Activated naive CD4-positive, alpha-beta T cell treated with Interleukin-2 at 50 U/mL for 16 hours (primary cell): ENCODE data around the gene KIAA1191.
"Not testable (repeated sequence)": the region's sequence is repeated elsewhere in the genome, so short reads cannot be mapped to it uniquely, and the experiment has no call there.

ENCODE experiments used
- DNase-seq: peaks from one replicate; pipeline ENCODE4 v3.0.0-alpha.2; 2020

The KIAA1191 gene

GRCh38 chr5:176361437-176362232 lies at the start of gene KIAA1191:
TSS of gene KIAA1191 (minus strand) at chr5:176361764. CDS start at chr5:176359508, 2,256 bp downstream.
- DNase-seq = peak; percentile 95

DNA sequence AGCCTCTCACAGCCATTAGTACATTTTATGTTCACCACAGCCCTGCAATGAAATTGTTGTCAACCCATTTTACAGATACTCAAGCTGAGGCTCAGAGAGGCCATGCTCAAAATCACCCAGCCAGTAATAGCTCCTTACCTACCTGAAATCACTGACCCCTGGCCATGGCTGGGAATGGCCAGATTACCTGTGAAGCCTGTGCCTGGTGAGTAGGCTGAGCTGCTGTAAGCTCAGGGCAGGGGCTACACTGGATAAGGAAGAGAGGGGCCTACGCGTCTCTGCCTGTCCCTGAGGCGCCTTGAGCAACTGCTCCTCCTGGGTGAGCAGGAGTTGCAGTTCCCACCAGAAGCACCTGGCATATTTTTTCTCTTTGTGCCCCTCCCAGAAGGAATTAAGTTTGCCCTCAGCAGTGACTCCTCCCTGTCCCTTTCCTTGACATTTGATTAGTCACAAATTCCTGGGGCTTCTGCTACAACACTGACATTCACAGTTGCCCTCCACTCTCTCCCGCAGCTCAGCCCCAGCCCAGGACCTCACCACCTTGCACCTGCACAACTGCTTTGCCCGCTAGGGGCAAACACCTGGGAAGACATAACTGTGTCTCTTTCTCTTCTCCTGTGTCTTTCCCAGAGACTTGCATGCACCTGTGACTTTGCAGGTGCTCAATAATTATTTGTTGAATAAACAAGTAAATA lies 49.1 kb upstream of the KIAA1191 start:
- no peak for DNase-seq

GRCh38 chr5:176409765-176410164 lies 48.2 kb upstream of the KIAA1191 start:
- no peak for DNase-seq

DNA sequence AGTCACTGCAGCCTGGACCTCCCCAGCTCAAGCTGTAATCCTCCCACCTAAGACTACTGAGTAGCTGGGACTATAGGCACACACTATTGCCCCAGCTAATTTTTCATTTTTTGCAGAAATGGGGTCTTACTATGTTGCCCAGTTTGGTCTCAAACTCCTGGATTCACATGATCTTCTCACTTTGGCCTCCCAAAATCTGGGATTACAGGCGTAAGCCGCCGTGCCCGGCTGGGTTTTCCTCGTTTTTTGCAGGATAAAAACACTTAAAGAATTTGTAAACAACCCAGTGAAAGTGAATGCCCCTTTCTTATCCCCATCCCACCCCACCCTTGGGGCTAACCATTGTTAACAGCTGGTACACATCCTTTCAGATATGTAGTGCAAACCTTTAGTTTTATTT lies 47.0 kb upstream of the KIAA1191 start:
- no peak for DNase-seq

GRCh38 chr5:176408252-176408573 lies 46.6 kb upstream of the KIAA1191 start:
- not testable (repeated sequence) for DNase-seq

DNA sequence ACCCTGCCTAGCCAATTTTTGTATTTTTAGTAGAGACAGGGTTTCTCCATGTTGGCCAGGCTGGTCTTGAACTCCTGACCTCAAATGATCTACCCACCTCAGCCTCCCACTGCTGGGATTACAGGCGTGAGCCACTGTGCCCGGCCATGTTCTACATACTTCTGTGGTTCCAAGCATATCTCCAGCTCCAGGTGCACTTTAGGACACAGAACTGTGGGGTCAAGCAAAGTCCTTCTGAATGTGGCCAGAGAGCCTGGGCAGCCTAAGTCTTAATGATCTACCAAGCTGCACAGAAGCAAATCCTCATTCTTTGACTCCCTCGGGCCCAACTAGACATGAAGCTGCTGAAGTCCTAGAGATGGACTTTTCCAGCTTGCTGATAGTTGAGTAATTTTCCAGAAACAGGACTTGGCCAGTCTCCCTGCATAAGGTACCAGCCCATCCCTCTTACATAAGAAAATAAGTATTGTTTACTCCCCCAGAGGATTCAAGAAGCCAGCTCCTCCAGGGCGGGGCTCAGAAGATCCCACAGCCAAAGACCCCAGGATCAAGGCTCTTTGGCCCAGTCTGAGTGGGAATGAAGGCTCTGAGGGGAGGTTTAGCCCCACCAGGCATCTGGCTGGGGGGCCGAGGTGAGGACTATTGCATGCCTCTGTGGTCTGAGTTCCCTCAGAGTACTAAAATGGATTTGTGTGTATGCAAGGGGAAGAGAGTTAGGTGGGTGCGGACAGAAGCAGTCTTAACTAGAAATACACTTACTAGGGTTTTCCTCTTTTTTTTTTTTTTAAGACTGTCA lies 46.1 kb upstream of the KIAA1191 start:
- DNase-seq = no peak

- no peak for DNase-seq
Measured at GRCh38 chr5:176406436-176407052, 45.0 kb upstream of the KIAA1191 start.

- no peak for DNase-seq
Measured at GRCh38 chr5:176405656-176406435, 44.3 kb upstream of the KIAA1191 start.

- DNase-seq = no peak
Measured at GRCh38 chr5:176401281-176402205, 40.0 kb upstream of the KIAA1191 start.

GRCh38 chr5:176400382-176401156 lies 39.0 kb upstream of the KIAA1191 start:
- DNase-seq = no peak

GRCh38 chr5:176397736-176398420 lies 36.3 kb upstream of the KIAA1191 start:
- DNase-seq = no peak

DNA sequence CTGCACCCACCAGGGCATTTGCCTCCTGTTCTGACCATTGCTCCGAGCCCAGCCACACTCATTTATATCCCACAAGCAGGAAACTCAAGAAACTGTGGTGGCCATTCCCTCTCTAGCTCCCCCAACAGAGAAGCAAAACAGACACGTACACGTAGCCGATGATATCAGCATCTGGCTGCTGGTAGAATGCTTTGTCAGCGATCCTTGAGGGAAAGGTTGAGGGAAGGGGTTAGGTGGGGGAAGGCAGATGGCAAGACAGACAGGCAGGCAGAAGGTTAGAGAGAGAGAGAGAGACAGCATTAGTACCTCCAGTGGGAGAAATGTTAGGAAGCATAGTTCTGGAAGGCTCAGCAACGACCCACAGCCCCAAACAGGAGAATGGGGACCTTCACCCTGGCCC lies 34.8 kb upstream of the KIAA1191 start:
- no peak for DNase-seq

GRCh38 chr5:176394881-176395675 lies 33.5 kb upstream of the KIAA1191 start:
- no peak for DNase-seq

- DNase-seq = no peak
Measured at GRCh38 chr5:176394096-176394495, 32.5 kb upstream of the KIAA1191 start.

DNA sequence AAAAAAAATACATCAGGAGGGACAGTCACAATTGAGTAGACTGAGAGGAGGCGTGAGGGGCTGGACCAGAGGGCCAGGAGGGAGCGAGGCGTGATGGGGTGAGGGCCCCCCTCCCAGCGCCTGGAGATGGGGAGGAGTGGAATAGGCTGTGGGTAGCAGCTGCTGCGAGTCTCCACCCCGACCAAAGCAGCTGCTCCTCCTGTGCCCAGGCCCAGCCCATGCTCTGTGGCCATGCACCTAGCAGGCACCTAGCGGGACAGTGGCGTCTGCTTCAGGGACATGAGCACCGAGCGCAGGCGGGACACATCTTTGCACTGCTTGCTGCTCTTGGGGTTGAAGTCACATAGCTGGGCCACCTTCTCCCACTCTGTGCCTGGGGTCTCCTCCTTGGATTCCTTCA lies 31.0 kb upstream of the KIAA1191 start:
- DNase-seq = no peak

DNA sequence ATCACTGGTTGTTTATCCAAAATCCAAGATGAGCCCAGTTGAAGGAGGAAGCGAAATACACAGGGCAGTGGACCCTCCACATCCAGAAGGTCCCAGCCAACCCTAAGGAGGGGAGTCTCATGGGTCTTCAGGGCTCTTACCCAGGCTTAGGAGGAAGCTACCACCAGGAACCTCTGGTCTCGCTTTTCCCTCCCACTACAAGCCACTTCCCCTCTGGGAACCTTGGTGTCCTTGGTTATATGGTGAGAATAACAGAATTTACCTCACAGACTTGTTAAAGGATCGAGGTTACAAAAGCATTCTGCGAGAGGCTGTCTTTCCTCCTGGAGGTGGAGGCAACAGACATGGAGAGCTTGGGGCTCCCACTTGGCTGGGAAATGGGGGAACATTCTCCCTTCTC lies 30.4 kb upstream of the KIAA1191 start:
- no peak for DNase-seq

DNA sequence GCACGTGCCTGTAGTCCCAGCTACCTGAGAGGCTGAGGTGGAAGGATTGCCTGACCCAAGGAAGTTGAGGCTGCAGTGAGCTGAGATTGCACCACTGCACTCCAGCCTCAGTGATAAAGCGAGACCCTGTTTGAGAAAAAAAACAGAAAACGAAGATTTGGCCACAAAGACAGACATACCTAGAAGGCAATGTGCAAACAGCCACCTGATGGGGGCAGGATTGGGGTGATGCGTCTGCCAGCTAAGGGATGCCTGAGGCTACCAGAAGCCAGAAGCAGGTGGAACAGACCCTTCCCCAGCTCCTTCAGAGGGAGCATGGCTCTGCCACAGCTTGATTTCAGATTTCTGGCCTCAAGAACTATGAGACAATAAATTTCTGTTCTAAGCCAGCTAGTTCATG lies 29.9 kb upstream of the KIAA1191 start:
- no peak for DNase-seq

DNA sequence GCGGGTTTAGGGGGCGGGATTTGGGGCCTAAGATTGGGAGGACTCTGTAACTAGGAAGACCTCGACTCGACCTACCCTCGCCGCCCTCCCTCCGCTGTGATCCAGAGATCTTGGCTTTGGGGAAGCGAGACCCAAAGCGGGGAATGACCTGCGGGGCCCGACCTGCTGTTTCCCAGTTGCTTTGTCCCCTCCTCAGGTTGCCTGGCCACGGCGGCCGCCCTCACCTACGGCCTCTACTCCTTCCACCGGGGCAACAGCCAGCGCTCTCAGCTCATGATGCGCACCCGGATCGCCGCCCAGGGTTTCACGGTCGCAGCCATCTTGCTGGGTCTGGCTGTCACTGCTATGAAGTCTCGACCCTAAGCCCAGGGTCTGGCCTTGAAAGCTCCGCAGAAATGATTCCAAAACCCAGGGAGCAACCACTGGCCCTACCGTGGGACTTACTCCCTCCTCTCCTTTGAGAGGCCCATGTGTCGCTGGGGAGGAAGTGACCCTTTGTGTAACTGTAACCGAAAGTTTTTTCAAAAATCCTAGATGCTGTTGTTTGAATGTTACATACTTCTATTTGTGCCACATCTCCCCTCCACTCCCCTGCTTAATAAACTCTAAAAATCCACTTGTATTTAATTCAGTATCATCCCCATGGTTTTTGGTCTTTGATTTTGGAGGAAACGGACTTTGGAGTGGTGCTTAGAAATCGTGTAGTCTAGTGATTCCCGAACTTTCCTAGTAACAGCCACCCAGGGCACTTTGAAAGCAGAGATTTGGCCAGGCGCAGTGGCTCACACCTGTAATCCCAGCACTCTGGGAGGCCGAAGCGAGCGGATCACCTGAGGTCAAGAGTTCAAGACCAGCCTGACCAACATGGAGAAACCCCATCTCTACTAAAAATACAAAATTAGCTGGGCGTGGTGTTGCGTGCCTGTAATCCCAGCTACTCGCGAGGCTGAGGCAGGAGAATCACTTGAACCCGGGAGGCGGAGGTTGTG lies 27.9 kb upstream of the KIAA1191 start:
- DNase-seq = no peak
